ENCODE measurements around the gene REXO5. TPM values are rescaled to one million over a fixed set of nuclear protein-coding genes. Genes with fewer than 3 reads are reported as not detected.

The REXO5 gene
- total and polyA plus RNA-seq, 2 donors (not counting 1 experiment from before 2014, with no cell fraction given), result 0.42 to 1.3 TPM

DNA sequence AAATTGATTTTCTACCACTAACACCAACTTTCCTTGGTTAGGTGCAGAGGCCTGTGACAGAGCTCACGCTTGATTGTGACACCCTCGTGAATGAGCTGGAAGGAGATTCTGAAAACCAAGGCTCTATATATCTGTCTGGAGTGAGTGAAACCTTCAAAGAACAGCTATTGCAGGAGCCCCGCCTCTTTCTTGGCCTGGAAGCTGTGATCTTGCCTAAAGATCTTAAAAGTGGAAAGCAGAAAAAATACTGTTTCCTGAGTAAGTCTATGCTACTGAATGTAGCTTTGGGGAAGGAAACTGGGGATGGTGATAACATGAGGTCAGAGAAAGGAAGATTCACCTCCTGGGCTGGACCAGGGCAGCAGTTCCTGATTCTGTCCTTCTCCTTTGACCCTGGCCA lies 38.3 kb downstream of the REXO5 start:
- no peak overlapping the region for H3K27ac ChIP-seq (ENCODE audit: low read length in 2 of 2)
- Mint-ChIP-seq H3K9me3 (ENCODE audit: insufficient read depth) (no peaks in the 10 kb centered on the region), H3K4me1 (peaks cover 1% of the 10 kb centered on the region), H3K4me3 (no peak overlapping the region), H3K27ac (no peak overlapping the region), H3K27me3 (no peaks in the 10 kb centered on the region)
- intact Hi-C loops (cut with micrococcal nuclease), result no loop called here
- no peak overlapping the region for H3K4me3 ChIP-seq (ENCODE audit: control extremely low read depth in 1 of 5, extremely low read depth in 1 of 5, insufficient read depth in 1 of 5, low read depth in 2 of 5, low read length in 4 of 5)
- POLR2A ChIA-PET, result no interaction called here
- H3K9me3 ChIP-seq (ENCODE audit: control extremely low read depth in 1 of 3, control insufficient read depth in 2 of 3, insufficient read depth in 1 of 3, low read length in 2 of 3), result no peaks in the 10 kb centered on the region
- H2AFZ ChIP-seq (ENCODE audit: insufficient read depth, low read depth, low read length, poor library complexity, severe bottlenecking), result no peak overlapping the region
- DNase-seq, result no peak
- no peaks in the 10 kb centered on the region for H3K27me3 ChIP-seq (replicated peaks in 1 of 4; ENCODE audit: control extremely low read depth in 1 of 4, control insufficient read depth in 3 of 4, insufficient read depth in 4 of 4, low read length in 3 of 4)
- ATAC-seq (ENCODE audit: low read depth), result no peak
- no peak overlapping the region for H3K9ac ChIP-seq (ENCODE audit: low read length)
- no peak for TF ChIP-seq EZH2 (IDR thresholded peaks at IDR 0.05; ENCODE audit: borderline replicate concordance, insufficient read depth, low read depth, low read length, poor library complexity, severe bottlenecking)
- TF ChIP-seq, protein P1, sequence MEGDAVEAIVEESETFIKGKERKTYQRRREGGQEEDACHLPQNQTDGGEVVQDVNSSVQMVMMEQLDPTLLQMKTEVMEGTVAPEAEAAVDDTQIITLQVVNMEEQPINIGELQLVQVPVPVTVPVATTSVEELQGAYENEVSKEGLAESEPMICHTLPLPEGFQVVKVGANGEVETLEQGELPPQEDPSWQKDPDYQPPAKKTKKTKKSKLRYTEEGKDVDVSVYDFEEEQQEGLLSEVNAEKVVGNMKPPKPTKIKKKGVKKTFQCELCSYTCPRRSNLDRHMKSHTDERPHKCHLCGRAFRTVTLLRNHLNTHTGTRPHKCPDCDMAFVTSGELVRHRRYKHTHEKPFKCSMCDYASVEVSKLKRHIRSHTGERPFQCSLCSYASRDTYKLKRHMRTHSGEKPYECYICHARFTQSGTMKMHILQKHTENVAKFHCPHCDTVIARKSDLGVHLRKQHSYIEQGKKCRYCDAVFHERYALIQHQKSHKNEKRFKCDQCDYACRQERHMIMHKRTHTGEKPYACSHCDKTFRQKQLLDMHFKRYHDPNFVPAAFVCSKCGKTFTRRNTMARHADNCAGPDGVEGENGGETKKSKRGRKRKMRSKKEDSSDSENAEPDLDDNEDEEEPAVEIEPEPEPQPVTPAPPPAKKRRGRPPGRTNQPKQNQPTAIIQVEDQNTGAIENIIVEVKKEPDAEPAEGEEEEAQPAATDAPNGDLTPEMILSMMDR (IDR thresholded peaks at IDR 0.05), result no peak
- WGBS (ENCODE audit: insufficient coverage), result 63% methylated on average over 3 of the region's 3 CpGs
- CTCF ChIA-PET, result no interaction called here
- no peaks in the 10 kb centered on the region for H4K20me1 ChIP-seq (ENCODE audit: control insufficient read depth, insufficient read depth, low read length, poor library complexity, severe bottlenecking)
- H3K4me2 ChIP-seq (replicated peaks; ENCODE audit: low read depth, low read length, poor library complexity, severe bottlenecking), result no peak overlapping the region
- H3K79me2 ChIP-seq (ENCODE audit: control insufficient read depth, insufficient read depth, low read length), result no peaks in the 10 kb centered on the region
- H3K4me1 ChIP-seq (ENCODE audit: control insufficient read depth in 2 of 2, insufficient read depth in 2 of 2, low read length in 2 of 2), result no peaks in the 10 kb centered on the region
- H3K36me3 ChIP-seq (replicated peaks in 1 of 2; ENCODE audit: control extremely low read depth in 1 of 2, control insufficient read depth in 1 of 2, extremely low read depth in 1 of 2, insufficient read depth in 2 of 2, low read length in 1 of 2), result no peaks in the 10 kb centered on the region

DNA sequence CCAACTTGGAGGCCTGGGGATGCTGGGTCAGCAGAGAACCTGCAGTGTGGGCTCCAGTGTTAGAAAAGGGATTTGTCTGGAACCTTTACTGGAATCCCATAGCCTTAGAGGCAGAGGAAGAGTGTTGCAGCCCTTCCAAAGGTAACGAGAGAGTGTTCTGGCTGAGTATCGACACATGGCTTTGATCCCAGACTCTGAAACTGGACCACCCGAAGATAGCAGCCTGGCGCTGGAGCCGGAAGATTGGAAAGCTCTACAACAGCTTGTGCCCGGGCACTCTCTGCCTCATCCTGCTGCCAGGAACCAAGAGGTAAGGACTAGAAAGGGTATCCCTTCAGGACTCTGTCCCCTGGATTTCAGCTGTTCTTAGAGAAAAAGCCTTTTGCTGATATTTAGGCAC lies 39.7 kb downstream of the REXO5 start:
- intact Hi-C loops (cut with micrococcal nuclease), result no loop called here
- Histone ChIP-seq H3K79me2 (ENCODE audit: control insufficient read depth, insufficient read depth, low read length) (no peaks in the 10 kb centered on the region), H2AFZ (ENCODE audit: insufficient read depth, low read depth, low read length, poor library complexity, severe bottlenecking) (no peak overlapping the region), H3K36me3 (replicated peaks in 1 of 2; ENCODE audit: control extremely low read depth in 1 of 2, control insufficient read depth in 1 of 2, extremely low read depth in 1 of 2, insufficient read depth in 2 of 2, low read length in 1 of 2) (no peaks in the 10 kb centered on the region), H3K4me2 (replicated peaks; ENCODE audit: low read depth, low read length, poor library complexity, severe bottlenecking) (no peak overlapping the region), H3K4me1 (ENCODE audit: control insufficient read depth in 2 of 2, insufficient read depth in 2 of 2, low read length in 2 of 2) (peaks cover 0 to 3% of the 10 kb centered on the region in 2 donors), H3K9me3 (ENCODE audit: control extremely low read depth in 1 of 3, control insufficient read depth in 2 of 3, insufficient read depth in 1 of 3, low read length in 2 of 3) (no peaks in the 10 kb centered on the region), H4K20me1 (ENCODE audit: control insufficient read depth, insufficient read depth, low read length, poor library complexity, severe bottlenecking) (no peaks in the 10 kb centered on the region), H3K4me3 (ENCODE audit: control extremely low read depth in 1 of 5, extremely low read depth in 1 of 5, insufficient read depth in 1 of 5, low read depth in 2 of 5, low read length in 4 of 5) (no peak overlapping the region), H3K27me3 (replicated peaks in 1 of 4; ENCODE audit: control extremely low read depth in 1 of 4, control insufficient read depth in 3 of 4, insufficient read depth in 4 of 4, low read length in 3 of 4) (no peaks in the 10 kb centered on the region), H3K27ac (ENCODE audit: low read length in 2 of 2) (no peak overlapping the region), H3K9ac (ENCODE audit: low read length) (no peak overlapping the region)
- TF ChIP-seq EZH2 (IDR thresholded peaks at IDR 0.05; ENCODE audit: borderline replicate concordance, insufficient read depth, low read depth, low read length, poor library complexity, severe bottlenecking), result no peak
- TF ChIP-seq, protein P1 (IDR thresholded peaks at IDR 0.05), result no peak
- no peak for DNase-seq
- ChIA-PET CTCF (interaction anchor here (6.4 kb wide), 1 partner anchor 239 kb away, joined by 51 read pairs; no protein-coding TSS in a partner anchor), POLR2A (no interaction called here)
- no peak for ATAC-seq (ENCODE audit: low read depth)
- Mint-ChIP-seq H3K4me1 (peaks cover 4% of the 10 kb centered on the region), H3K4me3 (no peak overlapping the region), H3K9me3 (ENCODE audit: insufficient read depth) (no peaks in the 10 kb centered on the region), H3K27ac (no peak overlapping the region), H3K27me3 (no peaks in the 10 kb centered on the region)
- 100% methylated on average over 6 of the region's 6 CpGs for WGBS (ENCODE audit: insufficient coverage)

Data from B cell (primary cell).